ENCODE results near the gene CEP120.

The CEP120 gene

GRCh38 chr5:123398058-123398733, 25.0 kb downstream of the CEP120 start:
- in situ Hi-C loops (cut with MboI; ENCODE audit: low sequenced_read_pairs, unreplicated experiment) = no loop called here
- DNase-seq (ENCODE audit: low spot score) = no peak
- TF ChIP-seq CTCF (IDR thresholded peaks at IDR 0.05; ENCODE audit: borderline replicate concordance, control extremely low read depth, extremely low read depth, insufficient read depth, missing control alignments) = no peak

- TF ChIP-seq CTCF (IDR thresholded peaks at IDR 0.05; ENCODE audit: borderline replicate concordance, control extremely low read depth, extremely low read depth, insufficient read depth, missing control alignments) = no peak
- no peak for DNase-seq (ENCODE audit: low spot score)
- in situ Hi-C loops (cut with MboI; ENCODE audit: low sequenced_read_pairs, unreplicated experiment) = no loop called here
These were observed 25.7 kb downstream of the CEP120 start for GRCh38 chr5:123397538-123397937.

DNA sequence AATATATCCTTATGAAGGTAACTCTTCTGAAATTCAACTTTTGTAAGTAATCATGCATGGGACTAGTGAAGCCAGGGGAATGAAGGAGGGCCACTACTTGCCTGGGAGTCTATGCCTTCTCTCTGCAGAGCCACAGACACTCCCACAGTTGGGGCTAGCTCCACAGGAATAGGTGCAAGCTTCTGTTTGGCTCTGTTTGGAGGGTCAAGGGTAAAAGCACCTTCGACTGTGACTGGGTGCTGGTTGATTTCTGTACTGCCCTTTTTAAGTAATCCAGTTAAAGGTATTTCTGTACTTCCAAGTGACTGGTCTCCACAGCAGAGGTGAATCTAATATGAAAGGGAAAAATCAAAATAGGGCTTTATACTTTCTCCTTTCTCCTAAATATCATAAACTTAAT, 32.2 kb downstream of the CEP120 start:
- DNase-seq (ENCODE audit: low spot score) = no peak
- TF ChIP-seq CTCF (IDR thresholded peaks at IDR 0.05; ENCODE audit: borderline replicate concordance, control extremely low read depth, extremely low read depth, insufficient read depth, missing control alignments) = no peak
- in situ Hi-C loops (cut with MboI; ENCODE audit: low sequenced_read_pairs, unreplicated experiment) = no loop called here

GRCh38 chr5:123389794-123390193, 33.4 kb downstream of the CEP120 start:
- DNase-seq (ENCODE audit: low spot score) = no peak
- no peak for TF ChIP-seq CTCF (IDR thresholded peaks at IDR 0.05; ENCODE audit: borderline replicate concordance, control extremely low read depth, extremely low read depth, insufficient read depth, missing control alignments)
- in situ Hi-C loops (cut with MboI; ENCODE audit: low sequenced_read_pairs, unreplicated experiment) = no loop called here

DNA sequence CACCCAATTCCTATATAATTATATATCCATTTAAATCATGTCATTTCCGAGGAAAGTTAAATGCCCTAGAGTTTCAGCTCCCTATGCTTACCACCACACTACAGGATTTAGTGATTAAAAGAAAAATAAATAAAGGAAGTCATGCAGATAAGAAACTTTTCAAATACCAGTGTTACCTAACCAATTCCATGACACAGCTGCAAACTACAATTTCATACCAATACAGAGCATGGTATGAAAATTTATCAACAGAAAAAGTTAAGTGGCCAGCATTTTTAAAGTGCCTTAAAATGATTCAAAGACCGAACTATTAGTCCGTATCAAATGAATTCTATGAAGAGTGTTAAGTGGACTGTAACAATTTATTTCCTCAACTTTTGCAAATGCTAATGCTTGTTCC, 35.9 kb downstream of the CEP120 start:
- TF ChIP-seq CTCF (IDR thresholded peaks at IDR 0.05; ENCODE audit: borderline replicate concordance, control extremely low read depth, extremely low read depth, insufficient read depth, missing control alignments) = no peak
- in situ Hi-C loops (cut with MboI; ENCODE audit: low sequenced_read_pairs, unreplicated experiment) = no loop called here
- no peak for DNase-seq (ENCODE audit: low spot score)

GRCh38 chr5:123382252-123382651, 41.0 kb downstream of the CEP120 start:
- no peak for DNase-seq (ENCODE audit: low spot score)
- in situ Hi-C loops (cut with MboI; ENCODE audit: low sequenced_read_pairs, unreplicated experiment) = no loop called here
- TF ChIP-seq CTCF (IDR thresholded peaks at IDR 0.05; ENCODE audit: borderline replicate concordance, control extremely low read depth, extremely low read depth, insufficient read depth, missing control alignments) = no peak

Measured in GM13976 (cell line).